Right lobe of liver (tissue), 6 donors: ENCODE data around the gene PRMT3. TPM values are rescaled to one million over a fixed set of nuclear protein-coding genes. Genes with fewer than 3 reads are reported as not detected.

Source experiments
- ATAC-seq, 4 donors: fragments of 200-7000 bp; cut with Tn5 transposase; one replicate each; pipeline ENCODE4 v1.9.1; 2020; ENCODE audit warnings: mild to moderate bottlenecking in 4 of 4, moderate library complexity in 4 of 4
- DNase-seq, 3 donors: peaks; one replicate each; pipeline ENCODE4 v3.0.0-alpha.2; 2020
- H3K27ac ChIP-seq, 3 donors: fragments of 200-600 bp; one replicate each; pipeline ENCODE4 v1.8.0; 2022
- H3K27me3 ChIP-seq, 2 donors: fragments of 200-600 bp; one replicate each; pipeline ENCODE4 v1.8.0; 2022
- H3K36me3 ChIP-seq, 4 donors: fragments of 200-600 bp; sonication (generic) in 1 of 4; one replicate each; pipeline versions ENCODE4 v1.5.1 to v1.8.0; 2017 to 2022; ENCODE audit warnings: control low read depth in 1 of 4
- H3K4me1 ChIP-seq, 4 donors: fragments of 200-600 bp; sonication (generic) in 1 of 4; one replicate each; pipeline versions ENCODE4 v1.5.1 to v1.8.0; 2017 to 2022; ENCODE audit warnings: control low read depth in 1 of 4
- H3K4me3 ChIP-seq, 3 donors: fragments of 200-600 bp; one replicate each; pipeline ENCODE4 v1.8.0; 2022
- H3K9me3 ChIP-seq, 4 donors: fragments of 200-600 bp; sonication (generic) in 1 of 4; one replicate each; pipeline versions ENCODE4 v1.5.1 to v1.8.0; 2017 to 2022; ENCODE audit warnings: control low read depth in 1 of 4
- CTCF ChIP-seq, 4 donors: fragments of 200-600 bp in 3 of 4; fragments of 450-650 bp in 1 of 4; IDR thresholded peaks; one replicate each; pipeline versions ENCODE4 v1.5.1 to v1.8.0; 2016 to 2022; ENCODE audit warnings: antibody characterized with exemption in 4 of 4, mild to moderate bottlenecking in 2 of 4
- POLR2A ChIP-seq: fragments of 450-650 bp; IDR thresholded peaks from one replicate; pipeline ENCODE4 v1.6.1; 2017; ENCODE audit warnings: antibody characterized with exemption, mild to moderate bottlenecking
- WGBS: methylation state at CpG from one replicate; pipeline ENCODE4 v1.1.6; 2018; ENCODE audit warnings: low coverage, low lambda C conversion rate; ENCODE audit not compliant: insufficient coverage; ENCODE audit errors: missing lambda C conversion rate; 5-methylcytosine and 5-hydroxymethylcytosine counted together
- intact Hi-C, 2 donors: fragments of 100-400 bp; cut with DNase I; formaldehyde crosslinking; loops; one replicate each; pipeline versions ENCODE4 v1.11.2 to v1.14.1; 2022
- total RNA-seq, 6 experiments: library from RNA; depleted of rRNA in 2 of 6; stranded (reverse); fragments of >200 nt in 2 of 6; fragmentation: NEBNext Ultra II Directional in 3 of 6; extraction: Animal tissue kit (Norgen Biotek cat#: 25700) in 3 of 6; gene quantifications; one replicate each; pipeline versions ENCODE4 v1.1.0 to v1.2.4, GENCODE V29; 2016 to 2023
- donor health status: DM: no; HTN: yes; CAD: no.
- donor health status: DM: no; HTN: no; CAD: no.
- donor health status: DM: no; HTN: no; CAD: no.
- donor health status: DM: no; HTN: yes; CAD: no.
- donor health status: DM: no; HTN: yes; CAD: no.

The PRMT3 gene
- total RNA-seq, 6 experiments from 2014 or later: 3.4 to 11.8 (median 4.6) TPM

- H3K27ac ChIP-seq: no peak overlapping the region
- H3K9me3 ChIP-seq: no peaks in the 10 kb centered on the region
- intact Hi-C loops: no loop called here
- 75% methylated on average over 2 of the region's 2 CpGs for WGBS
- TF ChIP-seq CTCF (IDR thresholded peaks at IDR 0.05): no peak
- no peak for TF ChIP-seq POLR2A
- DNase-seq: no peak
- no peak for ATAC-seq
- H3K36me3 ChIP-seq: no peaks in the 10 kb centered on the region
- no peak overlapping the region for H3K4me3 ChIP-seq
- H3K4me1 ChIP-seq: no peaks in the 10 kb centered on the region
- H3K27me3 ChIP-seq: no peaks in the 10 kb centered on the region
These were observed 63.3 kb downstream of the PRMT3 start for GRCh38 chr11:20450829-20451228.

GRCh38 chr11:20451568-20451967, 64.1 kb downstream of the PRMT3 start:
- intact Hi-C loops: no loop called here
- Histone ChIP-seq H3K27ac (no peak overlapping the region), H3K9me3 (no peaks in the 10 kb centered on the region), H3K4me3 (no peak overlapping the region), H3K27me3 (no peaks in the 10 kb centered on the region), H3K4me1 (no peaks in the 10 kb centered on the region), H3K36me3 (no peaks in the 10 kb centered on the region)
- 68% methylated on average over 2 of the region's 2 CpGs for WGBS
- DNase-seq (no peak), ATAC-seq (no peak)
- TF ChIP-seq CTCF (IDR thresholded peaks at IDR 0.05): no peak
- TF ChIP-seq POLR2A: no peak

- no peak overlapping the region for H3K4me3 ChIP-seq
- ATAC-seq: no peak
- 74% methylated on average over 2 of the region's 2 CpGs for WGBS
- no peaks in the 10 kb centered on the region for H3K27me3 ChIP-seq
- intact Hi-C loops: no loop called here
- no peaks in the 10 kb centered on the region for H3K36me3 ChIP-seq
- H3K4me1 ChIP-seq: no peaks in the 10 kb centered on the region
- no peak overlapping the region for H3K27ac ChIP-seq
- no peaks in the 10 kb centered on the region for H3K9me3 ChIP-seq
- no peak for DNase-seq
- no peak for TF ChIP-seq POLR2A
- no peak for TF ChIP-seq CTCF (IDR thresholded peaks at IDR 0.05)
These were observed 65.1 kb downstream of the PRMT3 start for GRCh38 chr11:20452585-20452984.

- H3K36me3 ChIP-seq: no peaks in the 10 kb centered on the region
- no peak for ATAC-seq
- 90% methylated on average over 4 of the region's 4 CpGs for WGBS
- H3K4me1 ChIP-seq: no peaks in the 10 kb centered on the region
- no peak for DNase-seq
- H3K27me3 ChIP-seq: no peaks in the 10 kb centered on the region
- no peaks in the 10 kb centered on the region for H3K9me3 ChIP-seq
- TF ChIP-seq CTCF (IDR thresholded peaks at IDR 0.05) (no peak), POLR2A (no peak)
- intact Hi-C loops: no loop called here
- H3K4me3 ChIP-seq: no peak overlapping the region
- no peak overlapping the region for H3K27ac ChIP-seq
These were observed 66.3 kb downstream of the PRMT3 start for GRCh38 chr11:20453657-20454316.
